ENCODE data around the gene KCTD10. TPM values are rescaled to one million over a fixed set of nuclear protein-coding genes. Genes with fewer than 3 reads are reported as not detected.
A peak's percentile ranks its signal among the peaks of the same experiment; 100 is the strongest.

The KCTD10 gene
- total and polyA plus RNA-seq, 9 of the 15 experiments (the other 6 are each of a cell fraction or from before 2014, with no cell fraction given): 1.9 to 37.5 (median 15.7) TPM

- TF ChIP-seq E2F5 (CRISPR knock-in tag; IDR thresholded peaks at IDR 0.05): no peak
- TF ChIP-seq TEAD2 (tag; IDR thresholded peaks at IDR 0.05): no peak; the same call in 1 of the 2 replicates
- no peak for TF ChIP-seq PHB (CRISPR knock-in tag; IDR thresholded peaks at IDR 0.05)
- no peak for TF ChIP-seq GTF2B (IDR thresholded peaks at IDR 0.05; ENCODE audit: extremely low read depth, insufficient read length)
- no peak for TF ChIP-seq CTBP1 (IDR thresholded peaks at IDR 0.05; ENCODE audit: borderline replicate concordance)
- TF ChIP-seq ID3 (CRISPR knock-in tag; IDR thresholded peaks at IDR 0.05): no peak
- TF ChIP-seq ID3 (tag; IDR thresholded peaks at IDR 0.05): peak; percentile 85
- TF ChIP-seq BACH1 (tag; IDR thresholded peaks at IDR 0.05): no peak; the same call in 1 of the 2 replicates
- no peak for TF ChIP-seq NELFE (IDR thresholded peaks at IDR 0.05; ENCODE audit: insufficient read depth, insufficient read length)
- no peak for TF ChIP-seq ZNF165 (CRISPR knock-in tag; IDR thresholded peaks at IDR 0.05; ENCODE audit: borderline replicate concordance)
- TF ChIP-seq ZNF431 (CRISPR knock-in tag; IDR thresholded peaks at IDR 0.05): 0 out of 2 replicates have a peak, but pooled peaks have one; percentile 14
- TF ChIP-seq HDAC3 (IDR thresholded peaks at IDR 0.05; ENCODE audit: borderline replicate concordance, partially characterized antibody): peak; percentile 77
- no peak for TF ChIP-seq ZFP1 (CRISPR knock-in tag; IDR thresholded peaks at IDR 0.05)
- no peak for TF ChIP-seq HMG20A (CRISPR knock-in tag; conservative IDR thresholded peaks at IDR 0.05)
- no peak for TF ChIP-seq ZNF140 (CRISPR knock-in tag; IDR thresholded peaks at IDR 0.05)
- TF ChIP-seq ZMIZ1 (IDR thresholded peaks at IDR 0.05; ENCODE audit: low read depth in 2 of 2, low read length in 2 of 2): no peak
- no peak for TF ChIP-seq ZBTB34 (CRISPR knock-in tag; IDR thresholded peaks at IDR 0.05)
- TF ChIP-seq NFIC (IDR thresholded peaks at IDR 0.05): no peak
- no peak; the same call in 1 of the 2 replicates for TF ChIP-seq ATF3 (IDR thresholded peaks at IDR 0.05)
- no peak for TF ChIP-seq ATF3 (CRISPR knock-in tag; conservative IDR thresholded peaks at IDR 0.05)
Measured at GRCh38 chr12:109461049-109461845, 15.9 kb downstream of the KCTD10 start (continued).
